Measurements from ENCODE around the gene DLGAP1. TPM values are rescaled to one million over a fixed set of nuclear protein-coding genes. Genes with fewer than 3 reads are reported as not detected.
"Not testable (repeated sequence)": the region's sequence is repeated elsewhere in the genome, so short reads cannot be mapped to it uniquely, and the experiment has no call there.

The DLGAP1 gene
- total RNA-seq, 1 experiment from 2014 or later = 0.14 TPM

DNA sequence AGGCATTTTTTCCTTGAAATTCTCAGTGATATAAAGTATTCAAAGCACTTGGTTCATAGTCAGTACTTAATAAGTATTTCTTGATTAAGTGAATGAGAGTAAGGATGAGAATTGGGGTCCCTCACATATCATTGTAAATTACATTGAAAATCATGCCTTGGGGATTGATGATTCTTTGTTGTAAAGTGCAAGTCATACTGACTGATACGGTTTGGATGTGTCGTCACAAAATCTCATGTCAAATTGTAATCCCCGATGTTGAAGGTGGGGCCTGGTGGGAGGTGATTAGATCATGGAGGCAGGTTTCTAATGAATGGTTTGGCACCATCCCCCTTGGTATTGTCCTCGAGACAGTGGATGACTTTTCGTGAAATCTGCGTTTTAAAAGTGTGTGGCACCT lies 385.9 kb downstream of the DLGAP1 start:
- no peak for DNase-seq (ENCODE audit: low read depth)
- in situ Hi-C loops (cut with HindIII; ENCODE audit: low pct_unique_long_range_greater_than_20kb, low sequenced_read_pairs) = no loop called here

DNA sequence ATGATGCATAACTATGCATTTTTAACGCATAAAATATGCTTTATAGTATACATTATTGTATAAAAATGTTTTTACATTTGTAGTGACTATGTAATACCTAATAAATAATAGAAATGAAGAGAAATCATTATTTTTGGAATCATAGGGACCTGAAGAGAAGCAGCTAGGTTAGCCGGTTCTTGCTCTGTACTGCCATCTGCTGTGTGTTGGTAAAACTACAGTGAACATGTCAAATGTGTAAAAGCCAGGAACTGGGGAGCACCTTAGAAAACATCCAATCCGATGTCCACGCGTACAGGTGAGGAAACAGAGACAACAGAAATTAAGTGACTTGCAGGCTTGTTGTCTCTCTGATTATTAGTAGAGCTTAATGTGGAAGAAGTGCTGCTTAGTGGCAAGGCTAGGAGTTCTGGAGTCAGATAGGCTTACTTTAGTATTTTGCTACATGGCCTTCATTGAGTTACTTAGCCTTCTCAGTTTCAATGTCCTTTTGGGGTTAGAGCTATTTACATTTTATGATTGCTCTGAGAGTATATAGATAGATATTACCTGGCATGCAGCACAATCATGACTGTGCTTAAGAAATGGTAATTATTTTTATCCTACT lies 386.5 kb downstream of the DLGAP1 start:
- in situ Hi-C loops (cut with HindIII; ENCODE audit: low pct_unique_long_range_greater_than_20kb, low sequenced_read_pairs) = no loop called here
- peak; percentile 27 for DNase-seq (ENCODE audit: low read depth)

GRCh38 chr18:4063545-4063944 lies 391.6 kb downstream of the DLGAP1 start:
- DNase-seq (ENCODE audit: low read depth) = no peak
- in situ Hi-C loops (cut with HindIII; ENCODE audit: low pct_unique_long_range_greater_than_20kb, low sequenced_read_pairs) = no loop called here

- DNase-seq (ENCODE audit: low read depth) = peak; percentile 27
- in situ Hi-C loops (cut with HindIII; ENCODE audit: low pct_unique_long_range_greater_than_20kb, low sequenced_read_pairs) = no loop called here
Measured at GRCh38 chr18:4060427-4061281, 394.5 kb downstream of the DLGAP1 start.

DNA sequence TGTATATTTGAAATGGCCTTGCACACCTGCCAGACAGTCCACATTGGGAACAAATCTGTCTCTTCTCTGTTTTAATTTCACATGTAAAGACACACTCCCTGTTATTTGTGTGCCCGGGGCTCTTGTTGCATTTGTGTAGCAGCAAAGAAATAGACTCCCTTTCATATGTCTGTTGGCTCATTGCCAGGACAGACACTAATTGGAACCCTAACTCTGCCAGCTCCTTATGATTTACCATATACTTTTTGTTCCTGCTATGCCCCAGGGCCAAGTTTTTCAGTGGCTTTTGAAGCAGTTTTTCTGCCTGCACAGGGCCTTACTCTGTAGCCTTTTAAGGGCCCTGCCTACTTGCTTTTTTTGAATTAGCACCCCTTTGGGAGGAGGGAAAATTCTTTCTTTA lies 396.9 kb downstream of the DLGAP1 start:
- in situ Hi-C loops (cut with HindIII; ENCODE audit: low pct_unique_long_range_greater_than_20kb, low sequenced_read_pairs) = no loop called here
- no peak for DNase-seq (ENCODE audit: low read depth)

GRCh38 chr18:4040391-4041092 lies 414.6 kb downstream of the DLGAP1 start:
- in situ Hi-C loops (cut with HindIII; ENCODE audit: low pct_unique_long_range_greater_than_20kb, low sequenced_read_pairs) = no loop called here
- DNase-seq (ENCODE audit: low read depth) = no peak

GRCh38 chr18:4035521-4035920 lies 419.6 kb downstream of the DLGAP1 start:
- in situ Hi-C loops (cut with HindIII; ENCODE audit: low pct_unique_long_range_greater_than_20kb, low sequenced_read_pairs) = no loop called here
- no peak for DNase-seq (ENCODE audit: low read depth)

DNA sequence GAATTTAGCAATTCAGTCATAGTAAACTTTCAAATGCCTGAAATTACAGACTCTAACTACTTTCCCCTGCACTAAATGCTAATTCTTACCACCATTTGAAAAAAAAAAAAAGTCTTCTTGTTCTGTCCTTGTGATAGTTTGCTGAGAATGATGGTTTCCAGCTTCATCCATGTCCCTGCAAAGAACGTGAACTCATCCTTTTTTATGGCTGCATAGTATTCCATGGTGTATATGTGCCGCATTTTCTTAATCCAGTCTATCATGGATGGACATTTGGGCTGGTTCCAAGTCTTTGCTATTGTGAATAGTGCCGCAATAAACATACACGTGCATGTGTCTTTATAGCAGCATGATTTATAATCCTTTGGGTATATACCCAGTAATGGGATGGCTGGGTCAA lies 420.3 kb downstream of the DLGAP1 start:
- in situ Hi-C loops (cut with HindIII; ENCODE audit: low pct_unique_long_range_greater_than_20kb, low sequenced_read_pairs) = not testable (repeated sequence)

DNA sequence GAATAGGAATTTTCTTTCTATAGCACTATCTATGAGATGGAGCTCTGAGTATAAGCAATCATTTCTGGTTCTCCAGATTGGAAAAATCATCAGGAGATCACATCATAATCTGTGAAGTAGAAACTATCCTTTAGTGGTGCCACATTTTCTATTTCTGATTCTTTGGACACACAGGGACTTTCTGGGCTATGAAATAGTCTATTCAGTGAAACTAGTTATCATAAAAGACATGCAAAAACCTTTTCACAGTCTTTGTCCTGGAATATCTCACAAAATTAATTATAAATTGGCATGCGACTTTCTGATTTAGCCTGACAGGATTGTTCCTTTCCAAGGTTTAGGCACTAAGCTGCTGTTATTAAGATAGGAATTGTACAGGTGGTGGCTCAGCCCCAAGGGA lies 428.6 kb downstream of the DLGAP1 start:
- in situ Hi-C loops (cut with HindIII; ENCODE audit: low pct_unique_long_range_greater_than_20kb, low sequenced_read_pairs) = no loop called here
- no peak for DNase-seq (ENCODE audit: low read depth)

More for the DNA sequence above, 420.3 kb downstream of the DLGAP1 start:
- not testable (repeated sequence) for DNase-seq (ENCODE audit: low read depth)

- DNase-seq (ENCODE audit: low read depth) = no peak
- in situ Hi-C loops (cut with HindIII; ENCODE audit: low pct_unique_long_range_greater_than_20kb, low sequenced_read_pairs) = no loop called here
Measured at GRCh38 chr18:4024702-4025101, 430.4 kb downstream of the DLGAP1 start.

DNA sequence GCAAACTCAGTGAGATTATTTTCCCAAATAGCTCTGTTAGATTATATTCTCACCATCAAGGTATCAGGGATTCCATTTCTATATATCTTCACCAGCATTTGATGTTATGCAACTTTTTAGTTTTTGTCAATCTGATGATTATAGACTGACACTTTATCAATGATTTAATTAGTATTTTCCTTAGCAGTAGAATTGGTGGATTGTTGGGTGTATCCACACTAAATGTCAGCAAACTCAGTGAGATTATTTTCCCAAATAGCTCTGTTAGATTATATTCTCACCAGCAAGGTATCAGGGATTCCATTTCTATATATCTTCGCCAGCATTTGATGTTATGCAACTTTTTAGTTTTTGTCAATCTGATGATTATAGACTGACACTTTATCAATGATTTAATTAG lies 432.4 kb downstream of the DLGAP1 start:
- in situ Hi-C loops (cut with HindIII; ENCODE audit: low pct_unique_long_range_greater_than_20kb, low sequenced_read_pairs); DNase-seq (ENCODE audit: low read depth): not testable (repeated sequence)

DNA sequence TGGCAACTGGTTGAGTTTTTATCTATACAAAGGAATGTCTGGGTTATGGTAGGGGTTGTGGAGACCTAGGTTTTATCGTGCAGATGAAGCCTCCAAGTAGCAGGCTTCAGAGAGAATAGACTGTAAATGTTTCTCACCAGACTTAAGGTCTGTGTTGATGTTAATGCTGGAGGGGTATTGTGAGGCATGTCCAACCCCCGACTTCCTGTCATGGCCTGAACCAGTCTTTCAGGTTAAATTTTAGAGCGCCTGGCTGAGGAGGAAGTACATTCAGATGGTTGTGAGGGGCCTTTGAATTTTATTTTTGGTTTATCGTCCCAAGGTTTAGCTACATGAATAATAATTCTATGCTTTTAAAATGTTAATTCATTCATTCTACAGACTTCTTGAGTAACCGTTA lies 435.1 kb downstream of the DLGAP1 start:
- no peak for DNase-seq (ENCODE audit: low read depth)
- in situ Hi-C loops (cut with HindIII; ENCODE audit: low pct_unique_long_range_greater_than_20kb, low sequenced_read_pairs) = no loop called here

- in situ Hi-C loops (cut with HindIII; ENCODE audit: low pct_unique_long_range_greater_than_20kb, low sequenced_read_pairs) = no loop called here
- no peak for DNase-seq (ENCODE audit: low read depth)
Measured at GRCh38 chr18:4017480-4017879, 437.6 kb downstream of the DLGAP1 start.

- in situ Hi-C loops (cut with HindIII; ENCODE audit: low pct_unique_long_range_greater_than_20kb, low sequenced_read_pairs) = no loop called here
- no peak for DNase-seq (ENCODE audit: low read depth)
Measured at GRCh38 chr18:4016391-4017049, 438.6 kb downstream of the DLGAP1 start.

DNA sequence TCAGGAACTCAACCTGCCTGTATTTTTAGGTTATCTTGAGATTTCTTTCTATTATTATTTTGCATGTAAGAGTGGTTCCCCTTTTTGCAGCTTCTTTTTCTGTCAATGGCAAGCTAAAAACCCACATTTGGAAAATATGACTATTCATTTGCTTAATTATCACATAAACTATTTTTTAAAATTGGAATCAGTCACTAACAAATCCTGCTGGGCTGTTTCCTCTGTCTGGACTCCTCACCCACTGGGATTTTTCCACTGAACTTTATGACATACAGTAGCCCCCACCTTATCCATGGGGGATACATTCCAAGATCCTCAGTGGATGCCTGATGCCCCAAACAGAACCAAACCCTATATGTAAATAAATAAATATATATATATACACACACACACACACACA lies 447.3 kb downstream of the DLGAP1 start:
- no peak for DNase-seq (ENCODE audit: low read depth)
- in situ Hi-C loops (cut with HindIII; ENCODE audit: low pct_unique_long_range_greater_than_20kb, low sequenced_read_pairs) = no loop called here

GRCh38 chr18:4004183-4004829 lies 450.8 kb downstream of the DLGAP1 start:
- in situ Hi-C loops (cut with HindIII; ENCODE audit: low pct_unique_long_range_greater_than_20kb, low sequenced_read_pairs) = no loop called here
- no peak for DNase-seq (ENCODE audit: low read depth)

DNA sequence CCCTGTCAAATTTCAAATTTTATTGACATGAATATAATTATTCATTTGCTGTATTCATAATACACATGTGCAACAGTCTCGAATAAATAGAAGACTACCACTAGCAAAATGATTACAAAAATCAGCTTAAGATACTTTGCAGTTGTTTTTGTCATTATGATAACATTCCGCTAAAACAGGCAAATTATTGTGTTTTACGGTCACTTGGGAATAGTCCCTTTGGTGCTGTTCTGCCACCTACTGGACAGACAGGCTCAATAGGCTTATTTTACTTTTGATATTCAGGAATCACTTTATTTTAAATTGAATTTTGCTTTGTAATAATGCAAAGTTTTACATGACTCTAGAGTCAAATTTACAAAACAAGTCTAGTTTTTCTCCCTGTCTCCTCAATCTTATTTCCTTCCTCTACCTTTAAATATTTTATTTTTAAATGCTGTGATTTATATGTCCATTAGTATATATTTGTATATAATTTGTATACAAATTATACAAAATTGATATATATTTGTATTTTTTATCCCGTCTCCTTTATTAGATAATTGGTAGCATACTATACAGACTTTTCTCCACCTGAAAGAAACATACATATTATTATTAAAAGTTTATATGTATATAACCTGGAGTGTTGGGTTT lies 456.3 kb downstream of the DLGAP1 start:
- DNase-seq (ENCODE audit: low read depth) = peak; percentile 36
- in situ Hi-C loops (cut with HindIII; ENCODE audit: low pct_unique_long_range_greater_than_20kb, low sequenced_read_pairs) = no loop called here
